Ovary (tissue), 3 donors: ENCODE data around the gene TULP1.

Experiments used
- POLR2A ChIP-seq: fragments of 450-650 bp; IDR thresholded peaks from one replicate; pipeline ENCODE4 v1.6.1; 2017; ENCODE audit warnings: antibody characterized with exemption, mild to moderate bottlenecking, moderate library complexity
- TF ChIP-seq, protein P1 (sequence below), 3 donors: fragments of 450-650 bp in 2 of 3; fragments of 200-600 bp in 1 of 3; IDR thresholded peaks; one replicate each; pipeline versions ENCODE4 v1.5.1 to v1.8.0; 2016 to 2022; ENCODE audit warnings: antibody characterized with exemption in 3 of 3, mild to moderate bottlenecking in 1 of 3
- donor health status: DM: no; HTN: no; CAD: no.

DNA sequence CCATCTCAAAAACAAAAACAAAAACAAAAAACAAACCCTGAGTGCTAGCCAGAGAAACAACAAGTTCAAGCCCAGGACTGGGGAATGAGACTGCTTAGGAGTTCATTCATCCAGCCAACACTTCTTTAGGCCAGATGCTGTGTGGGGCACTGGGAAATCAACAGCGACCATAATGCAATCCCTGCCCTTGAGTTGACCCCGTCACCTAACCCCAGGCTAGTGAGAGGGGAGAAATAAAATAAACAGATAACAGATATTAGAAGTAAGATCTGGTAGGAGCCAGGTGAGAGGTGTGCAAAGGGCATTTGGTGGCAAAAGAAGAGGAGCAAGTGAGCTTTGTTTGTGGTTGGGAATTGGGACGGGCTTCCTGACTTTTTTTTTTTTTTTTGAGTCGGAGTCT lies 49.4 kb downstream of the TULP1 start:
- no peak for TF ChIP-seq POLR2A
- TF ChIP-seq, protein P1, sequence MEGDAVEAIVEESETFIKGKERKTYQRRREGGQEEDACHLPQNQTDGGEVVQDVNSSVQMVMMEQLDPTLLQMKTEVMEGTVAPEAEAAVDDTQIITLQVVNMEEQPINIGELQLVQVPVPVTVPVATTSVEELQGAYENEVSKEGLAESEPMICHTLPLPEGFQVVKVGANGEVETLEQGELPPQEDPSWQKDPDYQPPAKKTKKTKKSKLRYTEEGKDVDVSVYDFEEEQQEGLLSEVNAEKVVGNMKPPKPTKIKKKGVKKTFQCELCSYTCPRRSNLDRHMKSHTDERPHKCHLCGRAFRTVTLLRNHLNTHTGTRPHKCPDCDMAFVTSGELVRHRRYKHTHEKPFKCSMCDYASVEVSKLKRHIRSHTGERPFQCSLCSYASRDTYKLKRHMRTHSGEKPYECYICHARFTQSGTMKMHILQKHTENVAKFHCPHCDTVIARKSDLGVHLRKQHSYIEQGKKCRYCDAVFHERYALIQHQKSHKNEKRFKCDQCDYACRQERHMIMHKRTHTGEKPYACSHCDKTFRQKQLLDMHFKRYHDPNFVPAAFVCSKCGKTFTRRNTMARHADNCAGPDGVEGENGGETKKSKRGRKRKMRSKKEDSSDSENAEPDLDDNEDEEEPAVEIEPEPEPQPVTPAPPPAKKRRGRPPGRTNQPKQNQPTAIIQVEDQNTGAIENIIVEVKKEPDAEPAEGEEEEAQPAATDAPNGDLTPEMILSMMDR (IDR thresholded peaks at IDR 0.05): no peak
